H9 (cell line): ENCODE data around the gene ENPP1. TPM values are rescaled to one million over a fixed set of nuclear protein-coding genes. Genes with fewer than 3 reads are reported as not detected.

Experiments
- DNase-seq: peaks from one replicate; pipeline ENCODE4 v3.0.0-alpha.2; 2017
- H2AFZ ChIP-seq: one replicate; pipeline ENCODE4 v1.6.1; 2013; ENCODE audit warnings: mild to moderate bottlenecking, low read length, control low read depth, moderate library complexity
- H2AK5ac ChIP-seq: 2 replicates; pipeline ENCODE4 v1.6.1; 2013; ENCODE audit warnings: low read length, control low read depth, mixed read lengths; ENCODE audit not compliant: insufficient read length
- H2BK120ac ChIP-seq: one replicate; pipeline ENCODE4 v1.6.1; 2013; ENCODE audit warnings: low read depth, mild to moderate bottlenecking, low read length, control low read depth, inconsistent platforms; ENCODE audit not compliant: poor library complexity, severe bottlenecking
- H2BK12ac ChIP-seq: 2 replicates; pipeline ENCODE4 v1.6.1; 2013; ENCODE audit warnings: low read length, control low read depth, mixed read lengths, low read depth; ENCODE audit not compliant: insufficient read length
- H2BK15ac ChIP-seq: 2 replicates; pipeline ENCODE4 v1.6.1; 2013; ENCODE audit warnings: low read depth, low read length, control low read depth
- H2BK20ac ChIP-seq: one replicate; pipeline ENCODE4 v1.6.1; 2013; ENCODE audit warnings: low read depth, mild to moderate bottlenecking, low read length, control low read depth, inconsistent platforms; ENCODE audit not compliant: poor library complexity, severe bottlenecking
- H2BK5ac ChIP-seq: 2 replicates; pipeline ENCODE4 v1.6.1; 2013; ENCODE audit warnings: low read length, control low read depth, mixed read lengths; ENCODE audit not compliant: insufficient read length
- H3K14ac ChIP-seq: 2 replicates; pipeline ENCODE4 v1.6.1; 2013; ENCODE audit warnings: low read length, control low read depth; ENCODE audit not compliant: insufficient read depth
- H3K18ac ChIP-seq: 2 replicates; pipeline ENCODE4 v1.6.1; 2013; ENCODE audit warnings: low read depth, mild to moderate bottlenecking, mixed read lengths, low read length, control low read depth; ENCODE audit not compliant: insufficient read length
- H3K23ac ChIP-seq: 2 replicates; pipeline ENCODE4 v1.6.1; 2013; ENCODE audit warnings: low read length, control low read depth, mixed read lengths, low read depth; ENCODE audit not compliant: insufficient read length
- H3K23me2 ChIP-seq: 2 replicates; pipeline ENCODE4 v1.6.1; 2013; ENCODE audit warnings: low read depth, mild to moderate bottlenecking, mixed read lengths, low read length, control low read depth; ENCODE audit not compliant: insufficient read length, poor library complexity, severe bottlenecking
- H3K27ac ChIP-seq: 2 replicates; pipeline ENCODE4 v1.5.1; 2013; ENCODE audit warnings: low read length, control low read depth, mixed read lengths, low read depth; ENCODE audit not compliant: insufficient read length
- H3K27me3 ChIP-seq: 2 replicates; pipeline ENCODE4 v1.6.1; 2013; ENCODE audit warnings: low read length, control low read depth, inconsistent platforms; ENCODE audit not compliant: insufficient read depth
- H3K4ac ChIP-seq: 2 replicates; pipeline ENCODE4 v1.6.1; 2013; ENCODE audit warnings: low read depth, mild to moderate bottlenecking, control low read depth, inconsistent platforms, low read length, moderate library complexity
- H3K4me1 ChIP-seq: 2 replicates; pipeline ENCODE4 v1.6.1; 2013; ENCODE audit warnings: low read length, control low read depth, inconsistent platforms; ENCODE audit not compliant: insufficient read depth
- H3K4me2 ChIP-seq: 2 replicates; pipeline ENCODE4 v1.6.1; 2013; ENCODE audit warnings: low read length, control low read depth, mixed read lengths; ENCODE audit not compliant: insufficient read length, insufficient read depth
- H3K56ac ChIP-seq: 2 replicates; pipeline ENCODE4 v1.6.1; 2013; ENCODE audit warnings: low read depth, mild to moderate bottlenecking, mixed read lengths, low read length, control low read depth; ENCODE audit not compliant: insufficient read length
- H3K79me1 ChIP-seq: 2 replicates; pipeline ENCODE4 v1.6.1; 2013; ENCODE audit warnings: low read depth, mild to moderate bottlenecking, moderate library complexity, low read length, control low read depth, inconsistent platforms; ENCODE audit not compliant: insufficient read depth, poor library complexity, severe bottlenecking
- H3K79me2 ChIP-seq: 2 replicates; pipeline ENCODE4 v1.6.1; 2013; ENCODE audit warnings: low read length, control low read depth, inconsistent platforms; ENCODE audit not compliant: insufficient read depth
- H3K9ac ChIP-seq: 2 replicates; pipeline ENCODE4 v1.6.1; 2013; ENCODE audit warnings: low read length, control low read depth, mixed read lengths; ENCODE audit not compliant: insufficient read length; ENCODE audit errors: extremely low read depth
- H3K9me3 ChIP-seq: one replicate; pipeline ENCODE4 v1.6.1; 2013; ENCODE audit warnings: low read depth, low read length, inconsistent platforms; ENCODE audit not compliant: control insufficient read depth
- H3T11ph ChIP-seq: one replicate; pipeline ENCODE4 v1.6.1; 2013; ENCODE audit warnings: mild to moderate bottlenecking, low read length, control low read depth, inconsistent platforms
- H4K20me1 ChIP-seq: one replicate; pipeline ENCODE4 v1.6.1; 2013; ENCODE audit not compliant: control insufficient read depth, insufficient read length, insufficient read depth
- H4K5ac ChIP-seq: 2 replicates; pipeline ENCODE4 v1.6.1; 2013; ENCODE audit warnings: low read depth, mild to moderate bottlenecking, mixed read lengths, low read length, control low read depth; ENCODE audit not compliant: insufficient read length
- H4K8ac ChIP-seq: replicated peaks from 2 replicates; pipeline ENCODE4 v1.6.1; 2013; ENCODE audit warnings: low read length, control low read depth, mixed read lengths, low read depth; ENCODE audit not compliant: insufficient read length
- H4K91ac ChIP-seq: 2 replicates; pipeline ENCODE4 v1.6.1; 2013; ENCODE audit warnings: low read depth, mild to moderate bottlenecking, moderate library complexity, mixed read lengths, low read length, control low read depth; ENCODE audit not compliant: insufficient read length
- H3K27ac Mint-ChIP-seq, 3 experiments: 2 replicates in 2 of 3; 3 replicates in 1 of 3; pipeline ENCODE4 v1.8.0; 2020 to 2021; ENCODE audit warnings: mixed read lengths in 3 of 3, mild to moderate bottlenecking in 1 of 3, moderate library complexity in 1 of 3
- H3K27me3 Mint-ChIP-seq: 2 replicates; pipeline ENCODE4 v1.8.0; 2021; ENCODE audit warnings: low read depth, mild to moderate bottlenecking, moderate library complexity, mixed read lengths
- H3K36me3 Mint-ChIP-seq, 3 experiments: 2 replicates in 2 of 3; 3 replicates in 1 of 3; pipeline ENCODE4 v1.8.0; 2020 to 2021; ENCODE audit warnings: low read depth in 3 of 3, mixed read lengths in 3 of 3; ENCODE audit not compliant: insufficient read depth in 1 of 3
- H3K4me1 Mint-ChIP-seq, 2 experiments: 2 replicates each; pipeline ENCODE4 v1.8.0; 2020; ENCODE audit warnings: mixed read lengths in 2 of 2
- H3K4me3 Mint-ChIP-seq, 2 experiments: 2 replicates in 1 of 2; 3 replicates in 1 of 2; pipeline ENCODE4 v1.8.0; 2020 to 2021; ENCODE audit warnings: mild to moderate bottlenecking in 2 of 2, mixed read lengths in 2 of 2, moderate library complexity in 1 of 2
- H3K9me3 Mint-ChIP-seq, 2 experiments: 2 replicates in 1 of 2; 3 replicates in 1 of 2; pipeline ENCODE4 v1.8.0; 2020; ENCODE audit warnings: mild to moderate bottlenecking in 2 of 2, mixed read lengths in 2 of 2, moderate library complexity in 1 of 2
- CTCF ChIP-seq: fragments of 200-600 bp; sonication (generic); conservative IDR thresholded peaks from 3 replicates; pipeline ENCODE4 v1.8.0; 2021; ENCODE audit warnings: antibody characterized with exemption, mild to moderate bottlenecking
- WGBS: extraction: QIAGEN DNeasy Blood & Tissue Kit; methylation state at CpG from one replicate; pipeline ENCODE4 v1.1.7; 2013; ENCODE audit warnings: missing lambda C conversion rate, low lambda C conversion rate, mixed read lengths; ENCODE audit not compliant: insufficient read length; ENCODE audit errors: extremely low coverage; 5-methylcytosine and 5-hydroxymethylcytosine counted together
- total RNA-seq: library from RNA; stranded (reverse); gene quantifications from 2 replicates; pipeline ENCODE4 v1.2.1, GENCODE V29; 2021

The ENPP1 gene
- total RNA-seq, 1 experiment from 2014 or later: 22.5 TPM

DNA sequence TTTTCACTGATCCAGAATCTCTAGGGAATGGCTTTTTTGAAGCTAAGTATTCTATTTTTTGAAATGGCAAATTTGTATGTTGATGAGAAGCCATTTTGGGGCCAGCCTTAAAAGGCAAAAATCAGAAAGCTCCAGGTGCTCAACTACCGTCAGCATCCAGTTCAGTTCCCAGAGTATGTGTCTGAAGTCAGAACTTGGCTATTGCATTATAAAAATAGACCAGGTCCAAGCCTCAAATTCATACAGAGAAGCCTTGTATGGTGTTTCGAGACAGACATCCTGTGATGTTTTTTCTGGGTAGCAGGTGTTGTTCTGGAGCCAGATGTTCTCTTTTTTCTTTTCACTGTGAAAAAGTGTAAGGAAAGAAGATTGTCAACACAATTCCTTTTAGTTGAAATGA is 75.2 kb downstream of the ENPP1 start:
- Mint-ChIP-seq H3K27me3 (no peaks in the 10 kb centered on the region), H3K9me3 (no peaks in the 10 kb centered on the region), H3K4me3 (no peak overlapping the region), H3K4me1 (no peaks in the 10 kb centered on the region), H3K27ac (no peak overlapping the region), H3K36me3 (peaks cover 26 to 50% (median 31%) of the 10 kb centered on the region in 3 experiments)
- H3K18ac ChIP-seq: no peak overlapping the region
- no peak overlapping the region for H2BK12ac ChIP-seq
- H2BK120ac ChIP-seq: no peak overlapping the region
- H3K4me2 ChIP-seq: no peak overlapping the region
- H2AK5ac ChIP-seq: no peak overlapping the region
- no peaks in the 10 kb centered on the region for H3K79me2 ChIP-seq
- H3K9me3 ChIP-seq: no peaks in the 10 kb centered on the region
- no peak overlapping the region for H4K5ac ChIP-seq
- H3T11ph ChIP-seq: no peak overlapping the region
- no peaks in the 10 kb centered on the region for H3K4me1 ChIP-seq
- no peak overlapping the region for H2BK20ac ChIP-seq
- no peaks in the 10 kb centered on the region for H3K23me2 ChIP-seq
- no peak for TF ChIP-seq CTCF
- H3K9ac ChIP-seq: no peak overlapping the region
- H2AFZ ChIP-seq: no peak overlapping the region
- no peak overlapping the region for H2BK5ac ChIP-seq
- no peak overlapping the region for H3K56ac ChIP-seq
- no peak for DNase-seq
- H4K8ac ChIP-seq: no peak overlapping the region
- no CpG with 5 or more reads among the region's 2 CpGs for WGBS
- no peak overlapping the region for H3K23ac ChIP-seq
- H3K14ac ChIP-seq: no peak overlapping the region
- no peak overlapping the region for H2BK15ac ChIP-seq
- no peaks in the 10 kb centered on the region for H4K20me1 ChIP-seq
- no peaks in the 10 kb centered on the region for H3K27me3 ChIP-seq
- H3K27ac ChIP-seq: no peak overlapping the region
- H4K91ac ChIP-seq: no peak overlapping the region
- no peaks in the 10 kb centered on the region for H3K79me1 ChIP-seq
- H3K4ac ChIP-seq: no peak overlapping the region
